Muscle of leg (tissue), 11 donors: ENCODE results near the gene TRAPPC1. TPM values are rescaled to one million over a fixed set of nuclear protein-coding genes. Genes with fewer than 3 reads are reported as not detected.

ENCODE experiments used
- DNase-seq: peaks from one replicate; pipeline ENCODE4 v3.0.0; 2013
- H3K27ac ChIP-seq: one replicate; pipeline ENCODE4 v1.5.1; 2013; ENCODE audit warnings: mild to moderate bottlenecking, low read length, control low read depth
- H3K27me3 ChIP-seq: one replicate; pipeline ENCODE4 v1.6.1; 2013; ENCODE audit warnings: low read length; ENCODE audit not compliant: control insufficient read depth, insufficient read depth
- H3K36me3 ChIP-seq: one replicate; pipeline ENCODE4 v1.6.1; 2013; ENCODE audit warnings: low read length; ENCODE audit not compliant: control insufficient read depth, insufficient read depth
- H3K4me1 ChIP-seq: one replicate; pipeline ENCODE4 v1.6.1; 2013; ENCODE audit warnings: low read length; ENCODE audit not compliant: control insufficient read depth, insufficient read depth
- H3K4me3 ChIP-seq: one replicate; pipeline ENCODE4 v1.5.1; 2013; ENCODE audit warnings: low read length, control low read depth
- H3K9me3 ChIP-seq: replicated peaks from 2 replicates; pipeline ENCODE4 v1.6.1; 2013; ENCODE audit warnings: low read depth, low read length; ENCODE audit not compliant: control insufficient read depth
- WGBS: methylation state at CpG from one replicate; pipeline ENCODE4 v1.1.5; 2013; ENCODE audit warnings: missing lambda C conversion rate; ENCODE audit not compliant: insufficient coverage; 5-methylcytosine and 5-hydroxymethylcytosine counted together
- polyA plus RNA-seq, 8 donors: library from polyadenylated mRNA; unstranded; fragments of 120-200 nt; gene quantifications; one replicate each; pipeline versions ENCODE4 v1.2.1 to v1.2.3, GENCODE V29; 2013; ENCODE audit warnings: inconsistent platforms in 1 of 8, low replicate concordance in 1 of 8; ENCODE audit not compliant: insufficient read length in 8 of 8, insufficient read depth in 1 of 8
- total RNA-seq: library from RNA; stranded (reverse); fragments of 120-200 nt; gene quantifications from one replicate; pipeline ENCODE4 v1.2.4, GENCODE V29; 2013

The TRAPPC1 gene
- total and polyA plus RNA-seq, 9 donors, result 14.3 to 107 (median 99.2) TPM

DNA sequence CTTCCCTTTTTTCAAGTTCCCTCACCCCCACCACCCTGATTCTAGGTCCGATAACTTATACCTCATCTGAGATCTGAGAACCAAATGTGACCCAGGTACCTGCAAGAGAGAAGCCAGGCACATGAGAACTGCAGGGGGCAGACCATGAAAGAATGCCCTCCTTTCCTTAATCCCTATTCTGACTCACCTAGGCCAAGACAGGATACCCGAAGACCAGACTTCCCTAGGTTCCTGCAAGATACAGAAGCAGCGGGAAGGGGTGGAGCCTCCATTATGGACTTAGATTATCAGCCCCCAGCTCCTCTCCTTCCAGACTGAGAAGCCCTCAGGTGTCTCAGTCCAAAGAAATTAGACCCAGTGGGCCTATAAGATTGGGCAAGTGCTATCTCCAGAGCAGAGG lies 4.2 kb downstream of the TRAPPC1 start:
- 80% methylated on average over 3 of the region's 3 CpGs for WGBS
- DNase-seq, result no peak
- no peaks in the 10 kb centered on the region for H3K36me3 ChIP-seq
- peaks cover 31% of the 10 kb centered on the region for H3K4me1 ChIP-seq
- H3K4me3 ChIP-seq, result no peak overlapping the region
- no peak overlapping the region for H3K27ac ChIP-seq
- no peaks in the 10 kb centered on the region for H3K9me3 ChIP-seq
- H3K27me3 ChIP-seq, result peaks cover 8% of the 10 kb centered on the region

DNA sequence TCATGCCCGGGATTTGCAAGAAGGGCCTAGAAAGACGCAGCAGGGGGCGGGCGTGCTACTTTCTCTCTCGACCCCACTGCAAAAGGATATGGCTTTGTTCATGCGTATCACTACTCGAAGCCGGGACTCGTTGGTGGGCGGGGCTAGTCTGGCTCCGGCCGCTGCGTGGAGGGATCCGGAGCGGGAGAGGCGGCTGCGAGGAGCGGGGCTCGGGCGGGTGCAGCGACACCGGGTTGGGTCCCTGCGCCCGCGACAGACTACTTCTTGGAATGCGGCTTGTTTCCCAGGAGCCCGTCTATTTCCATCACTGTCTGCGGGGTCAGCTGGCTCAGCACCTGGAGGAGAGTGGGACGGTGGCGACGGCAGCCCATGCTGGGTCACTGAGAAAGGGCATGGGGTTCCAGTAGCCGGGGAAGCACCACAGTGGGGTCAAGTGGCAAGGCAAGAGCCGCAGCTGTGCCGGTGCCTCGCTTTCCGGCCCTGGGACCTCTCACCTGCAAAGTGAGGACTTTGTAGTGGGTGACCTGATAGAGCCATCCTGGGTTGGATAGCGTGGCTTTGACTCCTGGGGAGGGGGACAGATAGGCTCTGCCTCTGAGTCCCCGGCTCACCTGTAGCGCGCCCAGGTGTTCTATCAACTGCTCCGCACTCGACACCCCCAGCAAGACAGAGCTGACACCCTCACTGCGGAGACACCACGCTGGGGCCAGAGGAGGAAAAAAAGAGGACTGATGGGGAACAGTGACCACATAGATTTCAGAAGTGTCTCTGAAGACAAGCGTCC lies 8.7 kb downstream of the TRAPPC1 start:
- Histone ChIP-seq H3K9me3 (no peaks in the 10 kb centered on the region), H3K4me3 (peak overlapping the region; percentile 45), H3K36me3 (no peaks in the 10 kb centered on the region), H3K4me1 (peaks cover 19% of the 10 kb centered on the region), H3K27me3 (peaks cover 2% of the 10 kb centered on the region), H3K27ac (peak overlapping the region; percentile 89)
- 12% methylated on average over 32 of the region's 45 CpGs for WGBS
- DNase-seq, result peak; percentile 95

DNA sequence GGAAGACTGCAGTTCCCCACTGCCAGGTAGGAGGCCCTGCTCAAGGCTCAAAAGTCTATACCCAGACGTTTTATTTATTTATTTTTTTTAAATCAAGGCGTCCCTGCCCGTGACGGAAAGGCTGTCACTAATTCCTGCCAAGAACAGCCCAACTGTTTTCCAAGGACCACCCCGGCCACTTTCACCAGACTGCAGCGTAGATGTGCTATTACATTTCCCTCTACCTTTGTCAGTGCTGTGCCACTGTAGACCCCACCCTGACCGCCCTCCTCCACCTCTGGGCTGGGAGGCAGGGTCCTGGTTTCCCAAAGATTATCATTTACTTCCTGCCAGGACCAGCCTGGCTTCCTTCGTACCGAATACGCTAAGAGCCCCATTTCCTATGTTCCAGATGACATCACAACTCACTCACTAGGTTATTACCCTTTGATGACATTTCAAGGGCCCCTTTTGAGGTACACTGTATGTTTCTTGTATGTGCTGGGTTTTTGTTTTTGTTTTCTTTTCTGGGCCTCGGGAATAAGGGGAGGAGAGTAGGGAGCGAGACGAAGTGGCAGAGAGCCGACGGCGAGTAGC lies 9.4 kb downstream of the TRAPPC1 start:
- DNase-seq, result no peak
- Histone ChIP-seq H3K9me3 (no peaks in the 10 kb centered on the region), H3K4me1 (peaks cover 19% of the 10 kb centered on the region), H3K4me3 (peak overlapping the region; percentile 45), H3K27me3 (peaks cover 2% of the 10 kb centered on the region), H3K27ac (peak overlapping the region; percentile 89), H3K36me3 (no peaks in the 10 kb centered on the region)
- WGBS, result 33% methylated on average over 11 of the region's 16 CpGs

DNA sequence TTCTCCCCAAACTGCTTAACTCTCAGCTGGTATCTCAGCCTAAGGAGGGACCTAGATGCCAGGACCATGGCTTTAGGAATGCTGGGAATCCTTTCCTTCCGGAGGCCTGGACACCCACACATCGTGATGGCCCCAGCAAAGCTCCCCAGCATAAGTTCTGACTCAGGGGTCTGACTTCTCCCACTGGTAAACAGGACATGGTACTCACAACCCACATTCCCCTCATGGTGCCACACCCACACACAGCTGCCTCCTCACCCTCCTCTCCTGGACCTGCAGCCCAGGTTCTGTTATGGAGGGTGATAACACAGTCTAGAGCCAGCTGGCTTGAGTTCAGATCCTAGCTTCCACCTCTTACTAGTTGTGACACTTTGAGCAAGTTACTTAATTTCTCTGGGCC lies 14.9 kb downstream of the TRAPPC1 start:
- H3K36me3 ChIP-seq, result peaks cover 7% of the 10 kb centered on the region
- H3K4me3 ChIP-seq, result peak overlapping the region; percentile 53
- peaks cover 21% of the 10 kb centered on the region for H3K4me1 ChIP-seq
- H3K9me3 ChIP-seq, result no peaks in the 10 kb centered on the region
- peak overlapping the region; percentile 97 for H3K27ac ChIP-seq
- no peaks in the 10 kb centered on the region for H3K27me3 ChIP-seq
- 60% methylated on average over 1 of the region's 2 CpGs for WGBS
- DNase-seq, result no peak

DNA sequence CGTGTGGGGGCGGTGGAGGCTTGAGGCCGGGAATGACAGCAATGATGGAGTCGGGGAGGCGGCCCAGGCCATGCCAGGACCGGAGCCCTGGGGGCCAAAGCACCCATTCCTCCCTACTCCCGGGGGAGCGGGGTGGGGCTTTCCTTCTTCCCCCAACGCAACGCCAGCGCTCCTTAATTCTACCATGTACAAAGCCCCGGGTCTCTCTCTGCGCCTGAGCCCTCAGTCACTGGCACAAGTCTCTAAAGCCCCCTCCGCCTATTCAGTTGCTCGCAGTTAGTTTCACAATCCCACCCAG lies 15.4 kb downstream of the TRAPPC1 start:
- Histone ChIP-seq H3K4me1 (peaks cover 21% of the 10 kb centered on the region), H3K27ac (peak overlapping the region; percentile 97), H3K27me3 (no peaks in the 10 kb centered on the region), H3K9me3 (no peaks in the 10 kb centered on the region), H3K4me3 (peak overlapping the region; percentile 53), H3K36me3 (peaks cover 12% of the 10 kb centered on the region)
- DNase-seq, result no peak
- WGBS, result 23% methylated on average over 12 of the region's 15 CpGs

DNA sequence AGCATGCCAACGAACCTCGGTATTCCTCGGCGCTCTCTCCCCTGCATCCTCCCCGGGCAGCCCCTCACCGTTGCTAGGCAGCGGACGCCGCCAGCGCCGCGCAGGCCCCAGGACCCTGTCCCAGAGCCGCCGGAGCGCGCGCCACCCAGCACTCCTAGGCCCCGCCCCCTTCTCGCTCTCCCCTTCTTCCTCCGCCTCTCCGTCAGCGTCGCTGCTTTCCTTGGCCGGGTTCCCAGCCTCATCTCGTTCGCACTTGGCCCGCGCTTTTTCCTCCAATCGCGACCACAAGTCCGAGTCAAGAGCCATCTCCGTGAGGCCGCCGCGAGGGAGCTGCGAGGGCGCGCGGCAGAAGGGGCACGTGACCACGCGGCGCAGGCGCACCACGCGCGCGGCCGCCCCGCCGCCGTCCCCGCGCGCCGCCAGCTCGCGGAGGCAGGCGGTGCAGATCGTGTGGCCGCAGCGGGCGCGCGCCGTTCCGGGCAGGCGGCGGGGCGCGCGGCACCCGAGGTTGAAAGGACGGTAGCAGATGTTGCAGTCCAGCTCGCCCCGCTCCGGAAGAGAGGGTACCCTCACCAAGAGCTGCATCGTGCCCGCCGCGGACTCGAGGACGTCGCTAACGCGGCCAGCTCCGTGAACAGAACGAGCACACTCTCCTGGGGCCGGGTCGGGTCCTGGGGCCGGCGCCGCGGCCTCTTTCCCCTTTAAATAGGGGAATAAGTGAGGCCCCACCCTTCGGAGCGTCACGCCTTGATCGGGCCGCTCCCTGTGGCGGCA lies 15.9 kb downstream of the TRAPPC1 start, which contains the start of gene RNF227:
Gene RNF227, minus strand, starts transcription at position 679 of the 774 bp plus-strand sequence. Its CDS starts 94 bp downstream, at position 585.
- Histone ChIP-seq H3K4me1 (peaks cover 21% of the 10 kb centered on the region), H3K27ac (peak within 1 kb of the TSS; percentile 97), H3K27me3 (no peaks in the 10 kb centered on the region), H3K4me3 (peak within 1 kb of the TSS; percentile 66), H3K36me3 (peaks cover 17% of the 10 kb centered on the region), H3K9me3 (no peaks in the 10 kb centered on the region)
- DNase-seq, result peak; percentile 99
- under 1% methylated on average over 100 of the region's 100 CpGs for WGBS

DNA sequence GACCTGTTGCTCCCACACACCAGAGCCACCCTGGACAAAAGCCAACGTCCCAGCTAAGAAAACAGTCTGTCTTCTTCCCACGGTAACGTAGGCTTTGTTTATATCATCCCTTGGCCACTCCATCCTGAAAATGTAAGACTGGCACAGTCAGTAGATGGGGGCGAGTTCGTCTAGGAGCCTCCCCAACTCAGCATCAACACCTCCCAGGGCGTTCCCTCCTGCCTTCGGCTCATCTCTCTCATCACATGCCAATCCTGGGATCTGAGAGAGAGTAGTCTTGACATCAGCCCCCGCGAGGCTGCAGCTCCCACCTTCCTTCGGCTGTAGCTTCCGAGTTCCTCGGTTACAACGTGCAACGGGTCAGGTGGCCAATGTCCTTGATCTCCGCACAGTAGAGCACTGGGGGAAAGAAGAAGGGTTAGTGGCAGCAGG lies 16.6 kb downstream of the TRAPPC1 start:
- peaks cover 21% of the 10 kb centered on the region for H3K4me1 ChIP-seq
- H3K9me3 ChIP-seq, result no peaks in the 10 kb centered on the region
- 0% methylated on average over 5 of the region's 15 CpGs for WGBS
- peak; percentile 81 for DNase-seq
- peak overlapping the region; percentile 66 for H3K4me3 ChIP-seq
- no peaks in the 10 kb centered on the region for H3K27me3 ChIP-seq
- H3K36me3 ChIP-seq, result peaks cover 23% of the 10 kb centered on the region
- peak overlapping the region; percentile 91 for H3K27ac ChIP-seq

DNA sequence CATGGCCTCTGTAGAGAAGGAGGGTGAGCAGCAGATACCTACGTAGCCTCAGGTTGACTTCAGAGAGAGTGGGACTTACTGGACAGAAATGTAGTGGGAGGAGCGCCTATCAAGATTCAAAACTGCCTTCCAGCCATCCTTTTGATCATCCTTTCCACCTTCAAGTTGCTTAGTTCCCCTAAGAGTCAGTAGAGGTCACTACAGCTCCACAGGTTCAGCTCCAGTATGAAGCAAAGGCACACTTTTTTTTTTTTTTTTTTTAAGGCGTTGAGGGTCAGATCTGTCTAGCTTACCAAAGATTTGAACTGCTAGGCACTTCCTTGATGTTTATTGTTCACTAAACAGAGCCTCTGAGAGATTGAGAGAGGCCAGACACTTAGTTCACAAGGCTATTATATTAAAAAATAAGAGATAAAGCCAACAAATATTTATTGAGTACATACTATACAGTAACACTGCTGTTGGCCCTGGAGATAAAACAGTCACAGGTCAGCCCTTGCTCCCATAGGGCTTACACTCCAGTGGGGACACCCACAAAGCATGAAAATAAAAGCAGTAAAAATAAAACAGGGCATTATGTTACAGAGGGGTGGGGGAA lies 18.7 kb downstream of the TRAPPC1 start:
- WGBS, result no CpG with 5 or more reads among the region's 3 CpGs
- peak; percentile 86 for DNase-seq
- Histone ChIP-seq H3K27me3 (no peaks in the 10 kb centered on the region), H3K4me1 (peaks cover 21% of the 10 kb centered on the region), H3K36me3 (peaks cover 45% of the 10 kb centered on the region), H3K9me3 (no peaks in the 10 kb centered on the region), H3K27ac (no peak overlapping the region), H3K4me3 (no peak overlapping the region)

DNA sequence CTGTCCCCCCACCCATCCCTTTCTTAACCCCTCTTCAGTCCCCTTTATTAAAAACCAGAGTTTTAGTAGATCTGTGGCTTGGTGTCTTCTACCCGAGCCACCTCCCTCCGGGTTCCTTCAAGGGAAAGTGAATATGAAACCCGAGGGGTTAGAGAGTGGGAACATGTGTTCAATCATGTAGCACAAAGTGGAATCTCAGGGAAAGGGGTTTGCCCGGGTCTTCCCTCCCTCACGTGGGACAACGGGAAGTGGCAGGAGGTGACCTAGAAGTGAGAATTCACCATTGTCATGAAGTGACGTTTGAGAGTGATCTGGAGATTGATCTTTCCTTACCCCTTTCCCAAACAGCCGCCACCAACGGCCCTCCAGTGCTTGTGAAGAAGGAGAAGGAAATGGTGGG lies 20.6 kb downstream of the TRAPPC1 start:
- H3K4me1 ChIP-seq, result peaks cover 12% of the 10 kb centered on the region
- no peak for DNase-seq
- H3K27ac ChIP-seq, result no peak overlapping the region
- H3K4me3 ChIP-seq, result no peak overlapping the region
- WGBS, result 63% methylated on average over 3 of the region's 9 CpGs
- H3K27me3 ChIP-seq, result no peaks in the 10 kb centered on the region
- H3K9me3 ChIP-seq, result no peaks in the 10 kb centered on the region
- peaks cover 64% of the 10 kb centered on the region for H3K36me3 ChIP-seq

DNA sequence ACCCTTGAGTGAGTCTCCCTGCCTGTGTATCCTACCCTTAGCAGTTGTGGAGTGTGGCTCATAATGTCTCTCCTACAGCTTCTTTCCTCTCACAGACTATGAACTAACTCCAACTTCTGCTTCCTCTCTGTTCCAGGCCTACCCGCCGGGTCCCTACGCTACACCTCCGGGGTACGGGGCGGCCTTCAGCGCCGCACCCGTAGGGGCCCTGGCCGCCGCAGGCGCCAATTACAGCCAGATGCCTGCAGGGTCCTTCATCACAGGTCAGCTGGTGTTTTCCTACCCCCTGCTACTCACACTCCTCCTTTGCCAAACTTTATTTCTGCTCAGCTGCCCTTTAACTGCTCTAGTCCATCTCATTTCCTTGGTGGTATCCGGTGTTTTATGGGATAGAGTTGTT lies 21.0 kb downstream of the TRAPPC1 start:
- H3K27ac ChIP-seq, result no peak overlapping the region
- WGBS, result 82% methylated on average over 12 of the region's 13 CpGs
- H3K4me3 ChIP-seq, result no peak overlapping the region
- H3K36me3 ChIP-seq, result peaks cover 68% of the 10 kb centered on the region
- no peaks in the 10 kb centered on the region for H3K27me3 ChIP-seq
- peaks cover 11% of the 10 kb centered on the region for H3K4me1 ChIP-seq
- H3K9me3 ChIP-seq, result no peaks in the 10 kb centered on the region
- DNase-seq, result no peak
